Measurements from ENCODE around the gene KCNK2.

GRCh38 chr1:215277532-215277931, 195.0 kb downstream of the KCNK2 start:
- TF ChIP-seq CTCF (IDR thresholded peaks at IDR 0.05): no peak
- TF ChIP-seq EZH2phosphoT487 (IDR thresholded peaks at IDR 0.05): no peak
- no peak for TF ChIP-seq EZH2 (IDR thresholded peaks at IDR 0.05)

Data from neural progenitor cell (in vitro differentiated cells).